GM23248 (cell line): ENCODE results near the gene KPNA6. TPM values are rescaled to one million over a fixed set of nuclear protein-coding genes. Genes with fewer than 3 reads are reported as not detected.

Experiments
- DNase-seq: peaks from one replicate; pipeline ENCODE4 v3.0.0-alpha.2; 2015
- H2AFZ ChIP-seq: fragments of 200-600 bp; sonication (generic); 2 replicates; pipeline ENCODE4 v1.6.1; 2016; ENCODE audit warnings: antibody characterized with exemption
- H3F3A ChIP-seq: fragments of 200-600 bp; sonication (generic); 2 replicates; pipeline ENCODE4 v1.6.1; 2016; ENCODE audit warnings: mild to moderate bottlenecking, antibody characterized with exemption, mixed run types; ENCODE audit not compliant: insufficient read depth
- H3K27ac ChIP-seq: fragments of 200-600 bp; sonication (generic); 2 replicates; pipeline ENCODE4 v1.5.1; 2016; ENCODE audit warnings: mild to moderate bottlenecking
- H3K27me3 ChIP-seq: fragments of 200-600 bp; sonication (generic); replicated peaks from 2 replicates; pipeline ENCODE4 v1.6.1; 2016; ENCODE audit warnings: mild to moderate bottlenecking; ENCODE audit not compliant: insufficient read depth
- H3K36me3 ChIP-seq: fragments of 200-600 bp; sonication (generic); 2 replicates; pipeline ENCODE4 v1.6.1; 2016; ENCODE audit warnings: low read depth, mild to moderate bottlenecking
- H3K4me1 ChIP-seq: fragments of 200-600 bp; sonication (generic); 2 replicates; pipeline ENCODE4 v1.6.1; 2016; ENCODE audit warnings: mild to moderate bottlenecking; ENCODE audit not compliant: insufficient read depth
- H3K4me2 ChIP-seq: fragments of 200-600 bp; sonication (generic); one replicate; pipeline ENCODE4 v1.6.1; 2016; ENCODE audit warnings: mild to moderate bottlenecking; ENCODE audit not compliant: unreplicated experiment
- H3K4me3 ChIP-seq: fragments of 200-600 bp; sonication (generic); 2 replicates; pipeline ENCODE4 v1.5.1; 2016; ENCODE audit warnings: mild to moderate bottlenecking
- H3K79me2 ChIP-seq: fragments of 200-600 bp; sonication (generic); 2 replicates; pipeline ENCODE4 v1.6.1; 2016; ENCODE audit warnings: mild to moderate bottlenecking; ENCODE audit not compliant: insufficient read depth
- H3K9ac ChIP-seq: fragments of 200-600 bp; sonication (generic); 2 replicates; pipeline ENCODE4 v1.6.1; 2016; ENCODE audit warnings: mild to moderate bottlenecking
- H3K9me2 ChIP-seq: fragments of 200-600 bp; sonication (generic); 2 replicates; pipeline ENCODE4 v1.6.1; 2016; ENCODE audit warnings: mixed run types, mild to moderate bottlenecking, moderate library complexity; ENCODE audit not compliant: insufficient read depth
- H3K9me3 ChIP-seq: fragments of 200-600 bp; sonication (generic); one replicate; pipeline ENCODE4 v1.6.1; 2017; ENCODE audit warnings: low read depth
- H4K20me1 ChIP-seq: fragments of 200-600 bp; sonication (generic); 2 replicates; pipeline ENCODE4 v1.6.0; 2016; ENCODE audit not compliant: insufficient read depth
- EZH2 ChIP-seq: fragments of 200-600 bp; sonication (generic); IDR thresholded peaks from 2 replicates; pipeline ENCODE4 v1.6.1; 2018; ENCODE audit warnings: antibody characterized with exemption, mild to moderate bottlenecking; ENCODE audit not compliant: insufficient read depth, poor library complexity, severe bottlenecking
- EZH2phosphoT487 ChIP-seq: fragments of 200-600 bp; sonication (generic); IDR thresholded peaks from 2 replicates; pipeline ENCODE4 v1.6.1; 2018; ENCODE audit warnings: antibody characterized with exemption, moderate library complexity, mild to moderate bottlenecking, low read depth; ENCODE audit not compliant: insufficient read depth
- WGBS, 2 experiments: methylation state at CpG; one replicate each; pipeline ENCODE4 v1.1.6; 2015 to 2017; ENCODE audit warnings: low lambda C conversion rate in 2 of 2, low coverage in 1 of 2; ENCODE audit errors: missing lambda C conversion rate in 2 of 2; 5-methylcytosine and 5-hydroxymethylcytosine counted together
- in situ Hi-C: fragments of 300-500 bp; cut with MboI; formaldehyde crosslinking; loops from 2 replicates; pipeline ENCODE4 v1.15.0; 2020
- polyA plus RNA-seq: library from polyadenylated mRNA; unstranded; fragments of >200 nt; fragmentation: Nextera tagmentation; extraction: Ambion mirVana; gene quantifications from 2 replicates; pipeline ENCODE4 v1.2.1, GENCODE V29; 2016
- total RNA-seq: library from RNA; depleted of rRNA; stranded (reverse); fragments of >200 nt; shearing (Covaris generic); gene quantifications from 2 replicates; pipeline ENCODE4 v1.2.3, GENCODE V29; 2014

KPNA6 gene
- total and polyA plus RNA-seq, 2 experiments from 2014 or later = 38.3 to 56.0 TPM

DNA sequence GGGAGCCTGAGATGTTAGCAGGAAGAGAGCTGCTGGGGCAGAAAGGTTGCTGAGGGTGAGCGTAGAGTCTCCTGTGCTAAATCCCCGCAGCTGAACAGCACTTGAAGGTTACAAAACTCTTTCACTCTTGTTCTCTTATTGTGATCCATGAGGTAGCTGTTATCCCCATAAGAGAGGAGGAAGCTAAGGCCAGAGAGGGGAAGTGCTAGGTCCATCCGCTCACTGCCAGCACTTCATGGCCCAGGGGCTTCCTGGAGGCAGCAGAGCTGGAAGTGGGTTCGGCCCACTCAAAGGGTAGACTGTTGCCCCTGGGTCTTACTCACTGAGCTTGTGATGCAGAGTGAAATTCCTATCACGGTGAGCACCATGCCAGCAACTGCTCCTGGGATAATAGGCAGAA lies 108.7 kb downstream of the KPNA6 start:
- no peak for DNase-seq
- Histone ChIP-seq H3K79me2 (peaks cover 26% of the 10 kb centered on the region), H3K9ac (no peak overlapping the region), H4K20me1 (no peaks in the 10 kb centered on the region), H3K27me3 (no peaks in the 10 kb centered on the region), H3K9me3 (no peaks in the 10 kb centered on the region), H3K4me1 (peaks cover 16% of the 10 kb centered on the region), H3K4me3 (no peak overlapping the region), H3K9me2 (no peaks in the 10 kb centered on the region), H3K36me3 (peaks cover 5% of the 10 kb centered on the region; the same call in 1 of the 2 replicates), H3K27ac (no peak overlapping the region), H2AFZ (no peak overlapping the region), H3K4me2 (no peak overlapping the region), H3F3A (no peaks in the 10 kb centered on the region)
- in situ Hi-C loops = no loop called here
- 96 to 98% methylated on average over 5 of the region's 5 CpGs for WGBS, 2 experiments
- TF ChIP-seq EZH2 (no peak), EZH2phosphoT487 (no peak)

GRCh38 chr1:32219022-32219421 lies 111.2 kb downstream of the KPNA6 start:
- Histone ChIP-seq H3K9me2 (no peaks in the 10 kb centered on the region), H3K9me3 (no peaks in the 10 kb centered on the region), H3F3A (no peaks in the 10 kb centered on the region), H3K4me1 (peaks cover 27% of the 10 kb centered on the region), H4K20me1 (no peaks in the 10 kb centered on the region), H3K9ac (no peak overlapping the region), H3K36me3 (peaks cover 8% of the 10 kb centered on the region; the same call in 1 of the 2 replicates), H2AFZ (no peak overlapping the region), H3K4me2 (no peak overlapping the region), H3K4me3 (no peak overlapping the region), H3K79me2 (peaks cover 51% of the 10 kb centered on the region), H3K27ac (no peak overlapping the region), H3K27me3 (no peaks in the 10 kb centered on the region)
- DNase-seq = peak; percentile 56
- TF ChIP-seq EZH2phosphoT487 (no peak), EZH2 (no peak)
- in situ Hi-C loops = no loop called here
- WGBS, 2 experiments = 51 to 54% methylated on average over 5 to 7 of the region's 7 CpGs

DNA sequence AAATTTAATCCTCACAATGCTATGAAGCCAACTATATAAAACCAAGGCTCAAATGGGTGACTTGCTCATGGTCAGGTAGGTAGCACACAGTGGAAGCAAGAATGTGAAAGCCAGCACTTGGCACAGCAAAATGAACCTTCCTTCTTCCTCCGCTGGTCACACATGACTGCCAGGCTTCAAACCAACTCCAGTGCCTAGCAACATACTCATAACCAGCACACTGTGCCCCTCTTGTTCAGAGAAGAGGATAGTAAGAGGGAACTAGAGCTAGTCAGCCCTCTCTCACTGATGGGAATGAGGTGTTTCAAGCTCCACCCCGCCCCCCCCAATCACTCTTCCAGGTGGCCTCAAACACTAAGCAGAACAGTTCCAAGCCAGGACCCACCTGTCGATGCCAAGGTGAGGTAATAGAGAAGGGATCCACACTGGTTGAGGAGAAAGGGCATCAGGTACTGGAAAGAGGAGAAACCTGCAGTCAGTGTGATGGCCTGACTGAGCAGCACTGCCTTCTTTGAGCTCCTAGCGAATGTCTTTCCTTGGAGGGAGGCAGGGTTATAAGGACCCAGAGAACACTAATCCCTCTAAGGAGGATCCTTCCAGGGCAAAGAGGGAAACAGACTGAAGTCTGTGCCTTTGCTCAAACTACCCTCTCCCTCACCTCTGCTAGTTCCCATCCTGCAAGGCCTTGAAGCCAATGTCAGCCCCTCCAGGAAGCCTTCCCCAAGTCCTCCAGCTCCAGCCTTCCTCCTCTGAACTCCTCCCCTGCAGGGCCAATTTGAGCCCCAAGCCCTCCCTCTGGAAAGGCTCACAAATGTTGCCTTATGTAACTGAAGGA lies 113.1 kb downstream of the KPNA6 start:
- H3K36me3 ChIP-seq = peaks cover 16% of the 10 kb centered on the region
- H3K9me3 ChIP-seq = no peaks in the 10 kb centered on the region
- peaks cover 70% of the 10 kb centered on the region for H3K79me2 ChIP-seq
- no peaks in the 10 kb centered on the region for H4K20me1 ChIP-seq
- in situ Hi-C loops = no loop called here
- WGBS, 2 experiments = 80 to 88% methylated on average over 4 of the region's 4 CpGs
- TF ChIP-seq EZH2 (no peak), EZH2phosphoT487 (no peak)
- DNase-seq = no peak
- peak overlapping the region; percentile 87 for H2AFZ ChIP-seq
- H3K27me3 ChIP-seq = no peaks in the 10 kb centered on the region
- H3K4me3 ChIP-seq = peak overlapping the region; percentile 95
- no peaks in the 10 kb centered on the region for H3F3A ChIP-seq
- H3K27ac ChIP-seq = peak overlapping the region; percentile 86
- no peaks in the 10 kb centered on the region for H3K9me2 ChIP-seq
- H3K4me1 ChIP-seq = peaks cover 28% of the 10 kb centered on the region
- peak overlapping the region; percentile 100 for H3K9ac ChIP-seq
- H3K4me2 ChIP-seq = peak overlapping the region; percentile 95

- in situ Hi-C loops = no loop called here
- 1 to 6% methylated on average over 13 of the region's 13 CpGs for WGBS, 2 experiments
Observed at GRCh38 chr1:32221581-32221979, 113.7 kb downstream of the KPNA6 start.

More at GRCh38 chr1:32221581-32221979, 113.7 kb downstream of the KPNA6 start:
- H2AFZ ChIP-seq = peak overlapping the region; percentile 87
- H3K27ac ChIP-seq = peak overlapping the region; percentile 86
- peak overlapping the region; percentile 95 for H3K4me3 ChIP-seq
- DNase-seq = no peak
- peaks cover 28% of the 10 kb centered on the region for H3K4me1 ChIP-seq
- no peaks in the 10 kb centered on the region for H3F3A ChIP-seq
- H4K20me1 ChIP-seq = no peaks in the 10 kb centered on the region
- no peaks in the 10 kb centered on the region for H3K9me3 ChIP-seq
- H3K79me2 ChIP-seq = peaks cover 76% of the 10 kb centered on the region
- H3K9ac ChIP-seq = peak overlapping the region; percentile 100
- no peaks in the 10 kb centered on the region for H3K9me2 ChIP-seq
- H3K36me3 ChIP-seq = peaks cover 19% of the 10 kb centered on the region
- TF ChIP-seq EZH2phosphoT487 (no peak), EZH2 (no peak)
- peak overlapping the region; percentile 95 for H3K4me2 ChIP-seq
- no peaks in the 10 kb centered on the region for H3K27me3 ChIP-seq
